22Rv1 (cell line): Measurements from ENCODE around the gene SULT1C3.

Experiments
- CTCF ChIP-seq: fragments of 450-650 bp; IDR thresholded peaks from 2 replicates; pipeline ENCODE4 v1.5.1; 2017; ENCODE audit warnings: mild to moderate bottlenecking
- ZFX ChIP-seq: fragments of 450-650 bp; IDR thresholded peaks from 2 replicates; pipeline ENCODE4 v1.6.1; 2017; ENCODE audit warnings: antibody characterized with exemption, borderline replicate concordance

GRCh38 chr2:108263401-108263800 is 23.6 kb downstream of the SULT1C3 start:
- no peak for TF ChIP-seq CTCF
- no peak for TF ChIP-seq ZFX
